BE2C (cell line): ENCODE data around the gene ST6GALNAC3.

Experiments used
- DNase-seq: peaks from one replicate; pipeline ENCODE4 v3.0.0-alpha.2; 2020
- H3K27me3 ChIP-seq: fragments of 250-450 bp; sonication (Bioruptor Pico); 2 replicates; pipeline ENCODE4 v1.5.1; 2020; ENCODE audit warnings: mild to moderate bottlenecking
- H3K36me3 ChIP-seq: fragments of 250-450 bp; sonication (Bioruptor Pico); 2 replicates; pipeline ENCODE4 v1.5.1; 2020; ENCODE audit warnings: mild to moderate bottlenecking
- H3K4me1 ChIP-seq: fragments of 250-450 bp; sonication (Bioruptor Pico); 2 replicates; pipeline ENCODE4 v1.5.1; 2020
- H3K4me3 ChIP-seq: 2 replicates; pipeline ENCODE4 v1.5.1; 2011; ENCODE audit warnings: low read depth, low read length
- H3K9me3 ChIP-seq: fragments of 250-450 bp; sonication (Bioruptor Pico); 2 replicates; pipeline ENCODE4 v1.5.1; 2020
- CTCF ChIP-seq: IDR thresholded peaks from 2 replicates; pipeline ENCODE4 v1.5.1; 2012; ENCODE audit warnings: mild to moderate bottlenecking, low read depth, low read length

The ST6GALNAC3 gene

GRCh38 chr1:76191561-76191960 is 117.0 kb downstream of the ST6GALNAC3 start:
- no peak for DNase-seq
- Histone ChIP-seq H3K9me3 (no peaks in the 10 kb centered on the region), H3K36me3 (no peaks in the 10 kb centered on the region), H3K4me3 (no peak overlapping the region), H3K4me1 (no peaks in the 10 kb centered on the region), H3K27me3 (no peaks in the 10 kb centered on the region)
- TF ChIP-seq CTCF: no peak

- no peak overlapping the region for H3K4me3 ChIP-seq
Measured at GRCh38 chr1:76198452-76198851, 123.9 kb downstream of the ST6GALNAC3 start.

GRCh38 chr1:76202670-76203069 is 128.1 kb downstream of the ST6GALNAC3 start:
- no peaks in the 10 kb centered on the region for H3K27me3 ChIP-seq
- no peak for TF ChIP-seq CTCF
- H3K36me3 ChIP-seq: no peaks in the 10 kb centered on the region
- H3K9me3 ChIP-seq: no peaks in the 10 kb centered on the region
- H3K4me3 ChIP-seq: no peak overlapping the region
- DNase-seq: no peak
- no peaks in the 10 kb centered on the region for H3K4me1 ChIP-seq

More at GRCh38 chr1:76198452-76198851, 123.9 kb downstream of the ST6GALNAC3 start:
- Histone ChIP-seq H3K27me3 (no peaks in the 10 kb centered on the region), H3K9me3 (no peaks in the 10 kb centered on the region), H3K36me3 (no peaks in the 10 kb centered on the region), H3K4me1 (no peaks in the 10 kb centered on the region)
- no peak for DNase-seq
- TF ChIP-seq CTCF: no peak

- Histone ChIP-seq H3K27me3 (no peaks in the 10 kb centered on the region), H3K36me3 (no peaks in the 10 kb centered on the region), H3K9me3 (no peaks in the 10 kb centered on the region), H3K4me3 (no peak overlapping the region), H3K4me1 (no peaks in the 10 kb centered on the region)
- TF ChIP-seq CTCF: no peak
- DNase-seq: no peak
Measured at GRCh38 chr1:76203127-76203526, 128.6 kb downstream of the ST6GALNAC3 start.

GRCh38 chr1:76209238-76209637 is 134.7 kb downstream of the ST6GALNAC3 start:
- H3K4me1 ChIP-seq: no peaks in the 10 kb centered on the region

GRCh38 chr1:76209648-76210047 is 135.1 kb downstream of the ST6GALNAC3 start:
- no peak for DNase-seq
- H3K4me3 ChIP-seq: no peak overlapping the region
- no peaks in the 10 kb centered on the region for H3K4me1 ChIP-seq
- TF ChIP-seq CTCF: no peak
- no peaks in the 10 kb centered on the region for H3K9me3 ChIP-seq
- no peaks in the 10 kb centered on the region for H3K36me3 ChIP-seq
- H3K27me3 ChIP-seq: no peaks in the 10 kb centered on the region

More at GRCh38 chr1:76209238-76209637, 134.7 kb downstream of the ST6GALNAC3 start:
- no peaks in the 10 kb centered on the region for H3K9me3 ChIP-seq
- no peaks in the 10 kb centered on the region for H3K27me3 ChIP-seq
- TF ChIP-seq CTCF: no peak
- H3K36me3 ChIP-seq: no peaks in the 10 kb centered on the region
- H3K4me3 ChIP-seq: no peak overlapping the region
- DNase-seq: no peak
